GM23248 (cell line): Measurements from ENCODE around the gene EEF1A2.

ENCODE experiments used
- EZH2 ChIP-seq: fragments of 200-600 bp; sonication (generic); IDR thresholded peaks from 2 replicates; pipeline ENCODE4 v1.6.1; 2018; ENCODE audit warnings: antibody characterized with exemption, mild to moderate bottlenecking; ENCODE audit not compliant: insufficient read depth, poor library complexity, severe bottlenecking
- EZH2phosphoT487 ChIP-seq: fragments of 200-600 bp; sonication (generic); IDR thresholded peaks from 2 replicates; pipeline ENCODE4 v1.6.1; 2018; ENCODE audit warnings: antibody characterized with exemption, moderate library complexity, mild to moderate bottlenecking, low read depth; ENCODE audit not compliant: insufficient read depth

GRCh38 chr20:63452821-63453523, 45.9 kb downstream of the EEF1A2 start:
- TF ChIP-seq EZH2phosphoT487 (no peak), EZH2 (no peak)
